ELR (cell line): ENCODE measurements around the gene CALHM3.

Experiments
- DNase-seq: peaks from one replicate; pipeline ENCODE4 v3.0.0-alpha.2; 2015; ENCODE audit warnings: low read depth

Gene CALHM3

GRCh38 chr10:103450201-103450695 is 28.8 kb downstream of the CALHM3 start:
- DNase-seq = no peak

GRCh38 chr10:103449208-103450144 is 29.6 kb downstream of the CALHM3 start:
- DNase-seq = no peak

DNA sequence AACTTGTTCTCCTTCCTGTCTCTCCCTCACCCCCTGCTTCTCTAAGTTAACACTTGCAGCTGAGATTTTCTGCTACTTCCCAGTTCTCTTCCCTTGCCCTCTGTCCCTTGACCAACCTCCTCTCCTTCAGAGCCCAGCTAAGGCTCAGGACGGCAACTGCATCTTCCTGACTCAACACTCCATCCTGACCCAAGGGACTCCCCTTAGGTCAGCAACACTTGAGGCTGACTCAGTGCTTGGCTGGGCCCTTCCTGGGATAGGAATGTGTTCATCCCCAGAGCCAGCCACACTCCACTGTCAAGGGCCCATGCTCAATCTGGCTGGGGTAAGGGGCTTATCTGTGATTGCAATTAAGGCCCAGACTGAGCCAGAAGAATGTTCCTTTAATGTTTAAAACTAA is 30.3 kb downstream of the CALHM3 start:
- peak; percentile 93 for DNase-seq

GRCh38 chr10:103447187-103447586 is 31.9 kb downstream of the CALHM3 start:
- DNase-seq = no peak

GRCh38 chr10:103445767-103446567 is 33.1 kb downstream of the CALHM3 start:
- peak; percentile 67 for DNase-seq

DNA sequence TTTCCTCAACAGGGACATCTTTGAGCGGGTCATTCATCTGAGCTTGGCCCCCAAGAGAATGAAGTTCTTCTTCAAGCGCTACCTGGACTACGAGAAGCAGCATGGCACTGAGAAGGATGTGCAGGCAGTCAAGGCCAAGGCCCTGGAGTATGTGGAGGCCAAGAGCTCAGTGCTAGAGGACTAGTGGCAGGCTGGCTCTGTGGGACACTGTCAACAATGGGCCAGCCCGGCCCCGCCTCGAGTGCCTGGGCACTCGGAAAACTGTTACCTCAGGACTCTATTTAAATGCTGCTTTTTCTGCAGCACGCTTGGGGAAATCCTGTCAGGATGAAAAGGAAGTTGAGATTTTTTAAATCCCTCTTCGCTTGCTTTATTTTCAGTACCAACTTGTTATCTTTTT is 33.7 kb downstream of the CALHM3 start:
- DNase-seq = no peak

- no peak for DNase-seq
Measured at GRCh38 chr10:103444478-103444877, 34.6 kb downstream of the CALHM3 start.

DNA sequence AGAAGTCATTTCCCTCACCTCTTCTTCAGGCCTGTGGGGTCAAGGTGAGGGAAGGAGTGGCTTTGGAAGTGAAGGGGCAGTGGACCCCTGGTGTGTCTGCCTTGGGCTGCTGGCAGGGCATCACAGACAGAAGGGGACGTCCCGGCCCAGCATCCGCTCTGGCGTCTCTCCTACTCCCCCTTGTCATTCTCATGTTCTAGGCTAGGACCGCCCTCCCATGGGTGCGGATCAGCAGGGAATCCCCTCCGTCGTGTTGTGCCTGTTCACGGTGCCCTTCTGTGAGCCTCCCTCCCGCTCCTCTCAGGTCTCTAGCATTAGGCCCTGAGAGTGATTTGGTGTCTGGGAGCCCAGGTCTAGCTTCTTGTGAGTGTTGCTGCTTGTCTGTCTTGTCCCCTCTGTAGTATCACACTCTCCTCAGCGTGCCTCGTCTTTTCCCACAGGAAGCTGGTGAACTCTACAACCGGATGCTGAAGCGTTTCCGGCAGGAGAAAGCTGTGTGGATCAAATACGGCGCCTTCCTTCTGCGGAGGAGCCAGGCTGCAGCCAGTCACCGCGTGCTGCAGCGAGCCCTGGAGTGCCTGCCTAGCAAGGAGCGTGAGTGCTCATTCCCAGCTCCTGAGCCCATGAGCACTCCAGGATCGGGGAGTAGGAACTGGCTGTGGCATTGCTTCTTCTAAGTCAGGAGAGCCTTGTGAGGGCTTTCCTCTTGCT is 35.4 kb downstream of the CALHM3 start:
- DNase-seq = no peak

DNA sequence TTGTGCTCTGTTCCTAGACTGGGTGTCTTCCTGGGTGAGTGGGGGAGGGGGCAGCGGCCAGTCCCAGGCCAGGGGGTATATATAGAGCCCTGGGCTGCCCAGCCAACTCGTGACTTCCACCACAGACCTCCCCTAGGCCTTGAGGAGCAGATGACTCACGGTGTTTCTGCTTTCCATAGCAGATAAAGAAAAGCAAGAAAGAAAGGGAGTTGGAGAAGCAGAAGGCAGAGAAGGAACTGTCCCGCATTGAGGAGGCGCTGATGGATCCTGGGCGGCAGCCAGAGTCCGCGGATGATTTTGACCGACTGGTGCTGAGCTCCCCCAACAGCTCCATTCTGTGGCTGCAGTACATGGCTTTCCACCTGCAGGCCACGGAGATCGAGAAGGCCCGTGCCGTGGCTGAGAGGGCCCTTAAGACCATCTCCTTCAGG is 37.0 kb downstream of the CALHM3 start:
- DNase-seq = peak; percentile 32

DNA sequence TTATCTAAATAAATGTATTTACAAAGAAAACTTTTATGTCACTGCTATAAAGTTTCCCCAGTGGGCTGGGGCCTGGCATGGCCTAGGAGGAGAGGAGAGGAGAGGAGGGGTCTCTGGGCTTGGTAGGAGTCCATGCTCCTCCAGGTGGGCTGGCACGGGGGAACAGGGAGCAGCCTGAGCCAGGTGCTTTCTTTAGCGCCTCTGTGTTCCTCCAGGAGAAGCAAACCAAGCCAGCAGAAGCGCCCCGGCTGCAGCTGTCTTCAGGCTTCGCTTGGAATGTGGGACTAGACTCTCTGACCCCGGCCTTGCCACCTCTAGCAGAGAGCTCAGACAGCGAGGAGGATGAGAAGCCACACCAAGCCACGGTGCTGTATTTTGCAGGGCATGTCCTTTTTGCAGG is 37.4 kb downstream of the CALHM3 start:
- no peak for DNase-seq

DNA sequence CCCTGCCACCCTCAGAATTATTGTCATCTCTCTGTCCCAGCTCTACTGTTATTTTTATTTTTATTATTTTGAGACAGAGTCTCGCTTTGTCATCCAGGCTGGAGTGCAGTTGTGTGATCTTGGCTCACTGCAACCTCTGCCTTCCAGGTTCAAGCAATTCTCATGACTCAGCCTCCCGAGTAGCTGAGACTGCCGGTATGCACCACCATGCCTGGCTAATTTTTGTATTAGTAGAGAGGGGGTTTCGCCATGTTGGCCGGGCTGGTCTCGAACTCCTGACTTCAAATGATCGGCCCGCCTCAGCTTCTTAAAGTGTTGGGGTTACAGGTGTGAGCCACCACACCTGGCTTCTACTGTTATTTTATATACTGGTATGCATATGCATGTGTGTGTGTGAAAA is 37.8 kb downstream of the CALHM3 start:
- DNase-seq = no peak

DNA sequence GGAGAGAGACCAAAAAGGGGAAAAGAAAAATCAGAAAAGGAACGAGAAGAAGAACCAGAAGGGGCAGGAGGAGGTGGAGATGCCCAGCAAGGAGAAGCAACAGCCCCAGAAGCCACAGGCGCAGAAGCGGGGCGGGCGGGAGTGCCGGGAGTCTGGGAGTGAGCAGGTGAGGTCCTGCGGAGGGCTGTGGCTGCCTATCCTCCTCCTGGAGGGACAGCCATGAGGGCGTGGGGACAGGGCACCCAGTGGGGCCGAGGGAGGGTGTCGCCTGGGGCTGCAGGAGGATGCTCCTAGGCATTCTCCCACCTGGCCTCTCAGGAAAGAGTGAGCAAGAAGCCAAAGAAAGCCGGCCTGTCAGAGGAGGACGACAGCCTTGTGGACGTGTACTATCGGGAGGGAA is 38.6 kb downstream of the CALHM3 start:
- DNase-seq = no peak

DNA sequence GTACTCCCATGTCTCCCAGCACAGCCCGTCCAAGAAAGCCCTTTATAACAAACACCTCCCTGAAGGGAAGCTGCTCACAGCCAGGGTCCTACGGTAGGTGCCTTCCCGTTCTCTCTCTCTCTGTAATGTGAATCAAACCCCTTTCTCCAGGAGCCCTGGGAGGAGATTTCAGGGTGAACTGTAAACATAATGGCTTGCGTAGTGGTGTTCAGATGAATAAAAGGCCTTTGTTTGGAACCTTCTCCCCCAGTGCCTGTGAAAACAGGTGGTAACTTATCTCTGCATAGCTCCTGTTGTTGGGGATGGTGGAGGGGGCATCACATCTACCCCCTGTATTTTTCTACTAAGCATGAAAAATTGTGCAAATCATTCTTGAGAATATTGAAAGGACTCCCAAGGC is 39.3 kb downstream of the CALHM3 start:
- no peak for DNase-seq

GRCh38 chr10:103433858-103434257 is 45.2 kb downstream of the CALHM3 start:
- no peak for DNase-seq

DNA sequence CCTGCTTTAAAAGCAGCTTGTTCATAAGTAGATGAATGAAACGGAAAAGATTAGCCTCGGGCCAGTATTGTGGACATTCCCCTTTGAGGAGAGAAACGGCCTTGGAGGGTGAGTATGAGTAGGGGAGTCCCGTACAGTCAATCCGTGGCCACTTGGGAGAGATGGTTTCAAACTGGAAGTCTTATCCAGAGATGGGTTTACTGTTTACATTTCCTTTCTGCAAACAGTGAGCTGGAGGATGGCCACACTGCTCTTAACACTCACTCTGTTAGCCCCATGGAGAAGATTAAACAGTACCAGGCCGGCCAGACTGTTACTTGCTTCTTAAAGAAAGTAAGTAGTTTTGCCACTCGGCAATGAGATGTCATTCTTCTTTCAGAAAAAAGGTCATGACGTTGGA is 47.1 kb downstream of the CALHM3 start:
- DNase-seq = no peak

- DNase-seq = no peak
Measured at GRCh38 chr10:103429647-103430046, 49.4 kb downstream of the CALHM3 start.

GRCh38 chr10:103428989-103429643 is 49.9 kb downstream of the CALHM3 start:
- no peak for DNase-seq

DNA sequence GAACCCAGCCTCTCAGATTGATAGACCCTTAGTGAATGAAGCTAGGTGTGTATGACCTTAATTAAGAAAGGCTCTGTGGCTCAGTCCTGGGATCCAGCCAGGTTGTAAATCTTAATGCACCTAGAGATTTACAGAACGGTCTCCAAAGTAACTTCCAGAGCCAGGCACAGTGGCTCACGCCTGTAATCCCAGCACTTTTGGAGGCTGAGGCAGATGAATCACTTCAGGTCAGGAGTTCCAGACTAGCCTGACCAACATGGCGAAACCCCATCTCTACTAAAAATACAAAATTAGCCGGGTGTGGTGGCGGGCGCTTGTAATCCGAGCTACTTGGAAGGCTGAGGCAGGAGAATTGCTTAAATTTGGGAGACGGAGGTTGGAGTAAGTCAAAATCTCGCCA is 51.2 kb downstream of the CALHM3 start:
- no peak for DNase-seq

GRCh38 chr10:103423748-103424147 is 55.3 kb downstream of the CALHM3 start:
- DNase-seq = no peak
